Natural killer cell (primary cell): ENCODE results near the gene SCT. TPM values are rescaled to one million over a fixed set of nuclear protein-coding genes. Genes with fewer than 3 reads are reported as not detected.

Experiments used
- ATAC-seq, 3 donors: fragments of 150-1000 bp in 2 of 3; fragments of 200-7000 bp in 1 of 3; cut with Tn5 transposase; 1 replicate in 1 of 3; 2 replicates in 2 of 3; pipeline ENCODE4 v1.10.0; 2021; ENCODE audit warnings: mild to moderate bottlenecking in 2 of 3, moderate library complexity in 2 of 3
- DNase-seq, 2 donors: peaks; one replicate each; pipeline versions ENCODE4 v3.0.0 to v3.0.0-alpha.2; 2013 to 2021; ENCODE audit warnings: mixed read lengths in 1 of 2
- H3K27ac ChIP-seq: one replicate; pipeline ENCODE4 v1.5.1; 2013; ENCODE audit warnings: mild to moderate bottlenecking, low read length
- H3K27me3 ChIP-seq: one replicate; pipeline ENCODE4 v1.6.1; 2013; ENCODE audit warnings: low read length; ENCODE audit not compliant: control insufficient read depth, insufficient read depth
- H3K36me3 ChIP-seq: one replicate; pipeline ENCODE4 v1.6.1; 2013; ENCODE audit warnings: low read length; ENCODE audit not compliant: control insufficient read depth, insufficient read depth
- H3K4me1 ChIP-seq: one replicate; pipeline ENCODE4 v1.6.1; 2013; ENCODE audit warnings: low read length; ENCODE audit not compliant: control insufficient read depth, insufficient read depth
- H3K4me3 ChIP-seq: one replicate; pipeline ENCODE4 v1.5.1; 2013; ENCODE audit warnings: low read length
- H3K9me3 ChIP-seq: one replicate; pipeline ENCODE4 v1.6.1; 2013; ENCODE audit warnings: low read length; ENCODE audit not compliant: control insufficient read depth, insufficient read depth
- H3K27ac Mint-ChIP-seq, 2 donors: one replicate each; pipeline ENCODE4 v1.8.0; 2022; ENCODE audit warnings: mild to moderate bottlenecking in 2 of 2, mixed read lengths in 2 of 2, moderate library complexity in 1 of 2
- H3K27me3 Mint-ChIP-seq, 2 donors: one replicate each; pipeline ENCODE4 v1.8.0; 2022; ENCODE audit warnings: low read depth in 2 of 2, mixed read lengths in 2 of 2
- H3K36me3 Mint-ChIP-seq: one replicate; pipeline ENCODE4 v1.8.0; 2022; ENCODE audit warnings: mixed read lengths
- H3K4me1 Mint-ChIP-seq, 2 donors: one replicate each; pipeline ENCODE4 v1.8.0; 2022; ENCODE audit warnings: mixed read lengths in 2 of 2
- H3K4me3 Mint-ChIP-seq: one replicate; pipeline ENCODE4 v1.8.0; 2022; ENCODE audit warnings: mild to moderate bottlenecking, moderate library complexity, mixed read lengths
- H3K9me3 Mint-ChIP-seq, 2 donors: one replicate each; pipeline ENCODE4 v1.8.0; 2022; ENCODE audit warnings: mixed read lengths in 2 of 2
- CTCF ChIP-seq: fragments of 200-600 bp; IDR thresholded peaks from one replicate; pipeline ENCODE4 v1.8.0; 2022; ENCODE audit warnings: antibody characterized with exemption
- WGBS: methylation state at CpG from one replicate; pipeline ENCODE4 v1.1.7; 2013; ENCODE audit warnings: missing lambda C conversion rate; ENCODE audit not compliant: insufficient coverage; 5-methylcytosine and 5-hydroxymethylcytosine counted together
- intact Hi-C: fragments of 100-400 bp; cut with micrococcal nuclease; formaldehyde crosslinking; loops from one replicate; pipeline ENCODE4 v1.14.2; 2022
- total RNA-seq, 4 donors: library from RNA; stranded (reverse); fragments of 120-200 nt in 1 of 4; gene quantifications; one replicate each; pipeline versions ENCODE4 v1.2.3 to v1.2.4, GENCODE V29; 2013 to 2022

Gene SCT
- total RNA-seq, 3 donors from 2014 or later (not counting 1 experiment from before 2014, with no cell fraction given) = not detected

GRCh38 chr11:607020-607780, 19.8 kb downstream of the SCT start:
- intact Hi-C loops = no loop called here
- ATAC-seq (no peak), DNase-seq (no peak)
- no peak for TF ChIP-seq CTCF
- Histone ChIP-seq H3K27ac (no peak overlapping the region), H3K36me3 (peaks cover 86% of the 10 kb centered on the region), H3K9me3 (no peaks in the 10 kb centered on the region), H3K27me3 (no peaks in the 10 kb centered on the region), H3K4me3 (no peak overlapping the region), H3K4me1 (no peaks in the 10 kb centered on the region)
- Mint-ChIP-seq H3K4me1 (peaks cover 3% of the 10 kb centered on the region in 2 donors), H3K27me3 (no peaks in the 10 kb centered on the region), H3K4me3 (no peak overlapping the region), H3K36me3 (no peaks in the 10 kb centered on the region), H3K27ac (no peak overlapping the region), H3K9me3 (no peaks in the 10 kb centered on the region)
- 94% methylated on average over 35 of the region's 35 CpGs for WGBS

GRCh38 chr11:606245-606644, 20.7 kb downstream of the SCT start:
- H3K4me1 Mint-ChIP-seq = no peaks in the 10 kb centered on the region
- Histone ChIP-seq H3K4me3 (no peak overlapping the region), H3K27me3 (no peaks in the 10 kb centered on the region), H3K9me3 (no peaks in the 10 kb centered on the region), H3K27ac (no peak overlapping the region), H3K36me3 (peaks cover 86% of the 10 kb centered on the region), H3K4me1 (no peaks in the 10 kb centered on the region)
- H3K36me3 Mint-ChIP-seq = no peaks in the 10 kb centered on the region
- WGBS = 93% methylated on average over 19 of the region's 19 CpGs
- no peak overlapping the region for H3K4me3 Mint-ChIP-seq
- no peak overlapping the region for H3K27ac Mint-ChIP-seq
- H3K9me3 Mint-ChIP-seq = no peaks in the 10 kb centered on the region
- intact Hi-C loops = no loop called here
- no peak for TF ChIP-seq CTCF
- DNase-seq (no peak), ATAC-seq (no peak)
- no peaks in the 10 kb centered on the region for H3K27me3 Mint-ChIP-seq

GRCh38 chr11:605286-606129, 21.5 kb downstream of the SCT start:
- DNase-seq = no peak
- no peak overlapping the region for H3K27ac Mint-ChIP-seq

More at GRCh38 chr11:605286-606129, 21.5 kb downstream of the SCT start:
- no peaks in the 10 kb centered on the region for H3K4me1 ChIP-seq
- WGBS = 96% methylated on average over 32 of the region's 33 CpGs
- Mint-ChIP-seq H3K4me1 (no peaks in the 10 kb centered on the region), H3K9me3 (no peaks in the 10 kb centered on the region), H3K27me3 (no peaks in the 10 kb centered on the region), H3K4me3 (no peak overlapping the region), H3K36me3 (no peaks in the 10 kb centered on the region)
- peaks cover 80% of the 10 kb centered on the region for H3K36me3 ChIP-seq
- no peak overlapping the region for H3K27ac ChIP-seq
- no peaks in the 10 kb centered on the region for H3K27me3 ChIP-seq
- no peak for ATAC-seq
- H3K4me3 ChIP-seq = no peak overlapping the region
- H3K9me3 ChIP-seq = no peaks in the 10 kb centered on the region
- intact Hi-C loops = no loop called here
- TF ChIP-seq CTCF = no peak
